Activated T-cell treated with anti-CD3 and anti-CD28 coated beads for 48 hours (primary cell): ENCODE data around the gene THSD1.
"Not testable (repeated sequence)": the region's sequence is repeated elsewhere in the genome, so short reads cannot be mapped to it uniquely, and the experiment has no call there.

ENCODE experiments used
- DNase-seq: peaks from one replicate; pipeline ENCODE4 v3.0.0-alpha.2; 2020; ENCODE audit warnings: low read depth

The THSD1 gene

DNA sequence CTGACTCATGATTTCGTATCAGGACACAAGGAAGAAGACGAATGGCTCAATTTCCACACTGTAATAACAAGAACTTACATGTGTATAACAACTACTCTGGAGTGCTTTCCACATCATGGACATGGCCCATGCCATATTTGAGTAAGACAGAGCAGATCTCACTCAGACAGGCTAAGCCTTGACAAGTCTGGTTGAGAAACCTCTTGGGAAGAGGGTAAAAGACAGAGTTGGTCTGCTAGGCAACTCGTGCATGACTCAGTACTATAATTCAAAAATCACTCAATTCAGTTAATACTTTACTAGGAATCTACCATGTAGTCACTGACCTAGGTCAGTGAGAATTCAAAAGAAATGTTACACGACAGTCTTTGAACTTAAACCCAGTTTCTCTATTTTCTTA lies 5.7 kb upstream of the THSD1 start:
- DNase-seq, result no peak

DNA sequence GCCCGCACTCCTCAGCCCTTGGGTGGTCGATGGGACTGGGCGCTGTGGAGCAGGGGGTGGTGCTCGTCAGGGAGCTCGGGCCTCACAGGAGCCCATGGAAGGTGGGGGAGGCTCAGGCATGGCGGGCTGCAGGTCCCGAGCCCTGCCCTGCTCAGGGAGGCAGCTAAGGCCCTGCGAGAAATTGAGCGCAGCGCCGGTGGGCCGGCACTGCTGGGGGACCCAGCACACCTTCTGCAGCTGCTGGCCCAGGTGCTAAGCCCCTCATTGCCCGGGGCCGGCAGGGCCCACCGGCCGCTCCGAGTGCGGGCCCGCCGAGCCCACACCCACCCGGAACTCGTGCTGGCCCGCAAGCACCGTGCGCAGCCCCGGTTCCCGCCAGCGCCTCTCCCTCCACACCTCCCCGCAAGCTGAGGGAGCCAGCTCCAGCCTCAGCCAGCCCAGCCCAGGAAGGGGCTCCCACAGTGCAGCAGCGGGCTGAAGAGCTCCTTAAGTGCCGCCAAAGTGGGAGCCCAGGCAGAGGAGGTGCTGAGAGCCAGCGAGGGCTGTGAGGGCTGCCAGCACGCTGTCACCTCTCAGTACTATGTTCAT lies 2.2 kb upstream of the THSD1 start:
- DNase-seq, result not testable (repeated sequence)

DNA sequence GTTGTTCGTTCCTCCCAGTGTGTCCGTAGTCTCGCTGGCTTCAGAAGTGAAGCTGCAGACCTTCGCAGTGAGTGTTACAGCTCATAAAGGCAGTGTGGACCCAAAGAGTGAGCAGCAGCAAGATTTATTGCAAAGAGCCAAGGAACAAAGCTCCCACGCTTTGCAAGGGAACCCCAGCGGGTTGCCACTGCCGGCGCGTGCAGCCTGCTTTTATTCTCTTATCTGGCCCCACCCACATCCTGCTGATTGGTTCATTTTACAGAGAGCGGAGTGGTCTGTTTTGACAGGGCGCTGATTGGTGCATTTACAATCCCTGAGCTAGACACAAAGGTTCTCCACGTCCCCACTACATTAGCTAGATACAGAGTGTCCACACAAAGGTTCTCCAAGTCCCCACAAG lies 1.5 kb upstream of the THSD1 start:
- DNase-seq, result not testable (repeated sequence)

DNA sequence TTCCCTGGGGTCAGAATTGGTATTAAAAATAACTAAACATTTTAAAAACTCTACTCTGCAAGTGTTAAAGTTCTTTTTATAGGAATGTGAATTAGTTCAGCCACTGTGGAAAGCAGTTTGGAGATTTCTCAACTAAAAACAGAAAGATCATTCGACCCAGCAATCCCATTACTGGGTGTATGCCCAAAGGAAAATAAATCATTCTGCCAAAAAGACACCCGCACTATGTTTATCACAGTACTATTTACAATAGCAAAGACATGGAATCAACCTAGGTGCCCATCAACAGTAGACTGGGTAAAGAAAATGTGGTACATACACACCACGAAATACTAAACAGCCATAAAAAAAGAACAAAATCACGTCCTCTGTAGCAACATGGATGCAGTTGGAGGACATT lies 657 bp upstream of the THSD1 start:
- DNase-seq, result no peak

DNA sequence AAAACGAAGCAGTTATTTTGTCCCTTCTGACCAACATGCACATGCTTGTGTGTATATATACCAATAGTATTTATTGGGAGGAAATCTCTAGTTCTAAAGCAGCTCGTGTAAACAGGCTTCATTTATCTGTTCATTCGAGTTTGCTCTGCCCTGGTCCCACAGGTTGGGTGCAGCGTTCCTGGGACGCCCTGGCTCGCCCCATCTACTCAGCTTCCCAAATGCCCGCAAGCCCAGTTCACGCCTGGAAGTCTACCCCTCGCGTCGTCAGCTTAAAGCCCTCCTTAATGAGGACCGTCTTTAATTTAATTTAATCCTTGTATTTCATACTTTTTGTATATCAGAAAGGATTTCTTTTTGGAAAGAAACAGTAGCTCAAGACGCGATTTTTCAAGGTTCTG lies 604 bp downstream of the THSD1 start:
- DNase-seq, result no peak

DNA sequence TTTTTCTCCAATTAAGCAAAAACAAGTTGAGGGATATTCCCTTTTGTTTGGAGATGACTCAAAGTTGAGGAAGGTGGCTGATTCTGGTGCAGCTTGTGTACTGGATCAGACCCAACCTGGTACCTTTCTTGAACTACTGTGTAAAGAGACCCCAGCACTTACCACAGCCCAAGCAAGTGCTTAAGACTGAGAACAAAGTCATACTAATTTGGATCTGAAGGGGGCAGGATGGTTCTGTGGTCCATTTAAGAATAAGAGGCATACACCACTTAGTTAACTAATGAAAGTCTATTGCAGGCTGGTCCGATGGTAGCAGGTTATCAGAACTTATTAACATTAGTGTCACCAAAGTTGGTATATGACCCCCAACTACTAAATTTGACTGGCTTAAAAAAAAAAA lies 6.3 kb downstream of the THSD1 start:
- no peak for DNase-seq

DNA sequence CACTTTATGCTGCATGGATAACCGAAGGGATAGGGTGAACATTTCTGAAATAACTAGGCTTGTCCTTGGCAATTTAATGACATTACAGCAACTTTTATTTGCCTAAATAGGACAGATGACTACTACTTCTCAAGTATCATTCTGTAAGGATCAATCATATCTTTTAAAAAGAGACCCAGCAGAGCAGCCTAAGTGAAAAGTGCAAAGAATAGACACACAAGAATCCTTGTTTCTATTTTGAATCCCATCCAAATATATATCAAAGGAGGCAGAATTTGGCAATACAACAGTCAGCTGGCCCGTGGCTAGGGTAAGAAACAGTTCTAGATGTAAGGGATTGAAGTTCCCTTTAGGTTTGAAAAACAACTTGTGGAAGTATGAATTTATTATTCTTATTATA lies 6.9 kb downstream of the THSD1 start:
- DNase-seq, result no peak

DNA sequence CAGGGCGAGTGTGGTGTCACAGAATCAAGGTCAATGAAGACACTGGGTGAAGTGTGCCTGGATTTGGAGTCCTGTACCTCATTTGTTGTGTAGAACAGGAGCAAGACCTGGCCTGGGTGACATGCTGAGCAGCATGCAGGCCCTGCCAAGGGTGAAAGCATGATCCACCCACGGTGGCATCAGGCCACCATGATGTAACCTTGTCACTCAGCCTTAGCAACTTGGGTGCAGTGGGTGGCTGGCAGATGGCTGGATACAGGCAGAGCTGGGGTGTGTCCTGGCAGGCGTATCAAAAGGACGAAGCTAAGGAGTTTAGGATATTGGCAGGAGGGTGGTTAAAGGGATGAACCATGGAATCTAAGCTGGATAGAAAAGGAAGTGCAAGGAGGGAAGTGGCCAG lies 10.3 kb downstream of the THSD1 start:
- DNase-seq, result no peak

DNA sequence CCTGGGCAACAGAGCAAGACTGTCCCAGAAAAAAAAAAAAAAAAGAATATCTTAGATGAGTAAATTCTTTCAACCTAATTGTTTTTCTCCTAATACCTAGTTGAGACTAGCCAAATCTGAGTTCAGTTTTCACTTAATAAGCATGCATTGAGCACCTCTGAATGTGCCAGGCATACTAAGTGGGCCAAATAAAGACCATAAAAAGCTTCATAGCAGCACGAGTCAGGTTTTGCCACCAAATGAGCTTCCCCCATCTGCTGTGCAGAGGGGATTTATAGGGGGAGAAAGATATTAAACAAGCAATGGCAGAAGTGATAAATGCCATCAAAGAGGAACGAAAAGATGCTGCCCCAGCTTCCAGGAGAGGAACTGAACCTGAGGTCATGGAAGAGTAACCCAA lies 11.4 kb downstream of the THSD1 start:
- no peak for DNase-seq

DNA sequence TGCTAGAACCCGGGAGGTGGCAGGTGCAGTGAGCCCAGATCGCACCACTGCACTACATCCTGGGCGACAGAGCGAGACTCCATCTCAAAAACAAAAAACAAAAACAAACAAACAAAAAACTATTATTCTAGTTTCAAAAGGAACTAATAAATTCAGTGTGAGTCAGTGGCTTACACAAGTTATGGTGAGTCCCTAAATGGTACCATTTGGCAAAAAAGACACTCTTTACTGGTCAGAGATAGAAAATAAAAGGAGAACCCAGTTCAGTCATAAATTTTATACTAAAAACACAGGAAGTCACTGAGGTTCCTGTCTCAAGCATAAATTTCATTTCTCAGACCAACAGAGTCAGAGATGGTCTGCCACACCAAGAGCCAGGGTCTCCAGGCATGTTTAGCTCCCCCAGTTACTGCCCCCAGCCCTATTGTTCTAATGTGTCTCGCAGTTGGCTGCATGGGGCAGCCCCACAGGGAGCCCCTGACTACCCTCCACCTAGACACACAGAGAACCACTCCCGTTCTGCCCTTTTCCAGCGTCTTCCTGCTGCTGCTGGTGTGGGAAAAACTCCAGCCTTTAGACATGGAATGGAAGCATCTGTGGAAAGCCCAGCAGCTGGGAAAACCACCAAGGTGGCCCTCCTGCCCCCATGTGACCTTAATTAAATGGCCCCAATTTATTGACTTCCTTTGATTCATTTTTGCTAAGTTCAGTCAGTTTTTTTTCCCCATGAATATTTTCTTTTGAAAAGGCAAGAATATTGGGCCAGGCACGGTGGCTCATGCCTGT lies 12.2 kb downstream of the THSD1 start:
- no peak for DNase-seq

DNA sequence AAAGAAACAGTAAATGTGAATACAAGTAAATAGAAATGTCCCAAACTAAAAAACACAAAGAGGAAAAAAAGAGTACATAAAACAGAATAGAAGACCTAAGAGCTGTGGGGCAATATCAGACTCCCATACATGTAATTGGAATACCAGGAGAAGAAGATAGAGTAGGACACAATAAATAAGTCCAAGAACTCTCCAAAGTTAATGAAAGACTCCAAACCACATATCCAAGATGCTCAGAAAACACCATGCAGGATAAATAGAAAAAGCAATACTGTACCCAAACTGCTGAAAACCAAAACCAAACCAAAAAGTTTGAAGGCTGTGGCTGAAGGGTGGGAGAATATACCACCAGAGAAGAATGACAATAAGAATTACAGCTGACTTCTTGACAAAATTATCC lies 18.3 kb downstream of the THSD1 start:
- no peak for DNase-seq

DNA sequence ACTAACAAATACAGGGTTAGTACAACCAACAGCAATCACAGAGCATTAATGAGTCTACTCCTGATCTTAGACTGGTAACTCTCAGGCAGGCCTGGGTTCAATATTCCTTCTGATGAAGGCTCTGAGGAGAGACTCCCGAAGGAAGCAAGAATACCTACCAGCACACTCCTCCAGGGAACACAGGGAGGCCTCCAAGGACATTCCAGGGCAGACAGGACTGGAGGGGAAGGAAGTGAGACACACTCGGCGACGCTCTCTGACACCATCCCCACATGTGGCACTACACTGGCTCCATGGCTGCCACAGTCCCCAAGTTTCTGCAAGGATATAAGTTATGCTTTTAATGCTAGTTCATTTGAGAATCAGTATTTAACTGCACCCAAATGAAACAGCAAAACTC lies 20.1 kb downstream of the THSD1 start:
- DNase-seq, result no peak

DNA sequence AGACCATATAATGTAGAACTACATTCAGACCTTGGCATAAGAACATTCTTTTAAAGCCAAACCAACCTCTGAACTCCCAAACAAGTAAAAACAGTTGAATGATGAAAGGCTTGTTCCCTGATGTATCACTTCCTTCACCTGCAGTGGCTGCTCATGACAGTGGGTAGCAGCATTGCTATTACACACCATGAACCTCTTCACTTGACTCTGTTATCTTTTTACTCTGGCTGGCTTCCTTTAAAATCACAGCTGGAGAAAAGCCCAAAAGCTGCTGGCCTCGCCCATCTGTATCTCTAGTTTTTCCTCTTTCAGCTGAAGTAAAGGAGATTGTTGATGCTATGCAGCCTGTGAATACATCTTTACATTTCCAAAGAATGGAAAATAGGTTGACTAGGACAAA lies 22.6 kb downstream of the THSD1 start:
- DNase-seq, result no peak

DNA sequence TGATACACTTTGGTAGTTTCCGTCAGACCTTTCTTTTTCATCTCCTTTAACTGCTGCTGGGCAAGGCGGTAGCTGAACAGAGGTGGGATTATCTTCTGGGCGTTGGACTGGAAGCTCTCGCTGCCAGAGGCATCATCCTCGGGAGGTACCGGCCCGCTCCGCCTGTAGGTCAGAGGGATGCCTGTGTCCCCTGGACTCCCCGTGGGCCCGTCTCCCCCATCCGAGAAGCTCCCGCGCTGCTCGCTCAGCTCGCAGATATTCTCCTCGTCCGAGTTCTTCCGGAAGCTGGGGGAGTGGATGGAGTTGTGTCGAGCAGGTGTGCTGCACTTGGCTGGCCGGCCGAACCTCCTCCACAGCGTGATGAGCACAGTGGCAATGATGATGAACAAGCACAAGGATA lies 27.7 kb downstream of the THSD1 start:
- DNase-seq, result no peak

DNA sequence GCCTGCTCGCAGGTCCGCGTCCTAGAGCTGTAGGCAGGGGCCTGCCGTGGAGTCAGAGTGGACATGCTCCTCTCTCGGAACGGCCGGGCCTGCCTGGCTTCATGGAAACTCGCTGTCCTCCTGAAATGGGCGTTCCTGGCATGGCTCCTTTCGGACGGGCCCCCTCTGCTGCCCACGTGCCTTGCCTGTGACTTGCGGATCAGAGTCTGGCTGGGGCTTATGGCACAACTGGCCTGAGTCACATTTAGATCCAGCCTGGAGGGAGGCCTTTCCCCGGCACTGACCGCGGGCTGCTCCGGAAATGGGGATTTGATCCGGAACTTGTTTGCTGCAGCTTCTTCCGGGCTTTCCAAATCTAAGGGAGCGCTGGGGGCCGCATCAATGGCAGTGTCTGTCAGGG lies 28.1 kb downstream of the THSD1 start:
- DNase-seq, result no peak

DNA sequence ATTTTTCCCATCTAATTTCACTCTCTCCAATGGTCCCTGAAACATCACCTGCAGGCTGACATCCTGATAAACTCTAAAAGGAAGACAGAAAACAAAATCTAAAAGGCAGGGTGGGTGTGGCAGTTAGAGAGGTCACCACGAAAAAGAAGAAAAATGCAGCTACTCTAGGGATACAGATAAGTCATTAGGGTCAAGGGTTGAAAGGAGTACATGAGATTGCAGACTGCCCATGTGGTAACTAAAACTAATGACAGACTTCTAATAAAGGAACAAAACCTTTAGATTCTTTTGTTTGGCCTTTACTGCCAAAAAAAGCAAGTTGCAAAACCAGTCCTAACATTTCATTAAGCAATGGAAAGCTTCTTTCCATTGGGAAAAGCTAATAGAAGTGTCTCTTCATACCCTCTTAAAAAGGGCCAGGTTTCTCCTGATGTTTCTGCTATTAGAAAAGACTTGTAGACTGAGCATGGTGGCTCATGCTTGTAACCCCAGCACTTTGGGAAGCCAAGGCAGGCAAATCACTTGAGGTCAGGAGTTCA lies 31.0 kb downstream of the THSD1 start:
- DNase-seq, result no peak

DNA sequence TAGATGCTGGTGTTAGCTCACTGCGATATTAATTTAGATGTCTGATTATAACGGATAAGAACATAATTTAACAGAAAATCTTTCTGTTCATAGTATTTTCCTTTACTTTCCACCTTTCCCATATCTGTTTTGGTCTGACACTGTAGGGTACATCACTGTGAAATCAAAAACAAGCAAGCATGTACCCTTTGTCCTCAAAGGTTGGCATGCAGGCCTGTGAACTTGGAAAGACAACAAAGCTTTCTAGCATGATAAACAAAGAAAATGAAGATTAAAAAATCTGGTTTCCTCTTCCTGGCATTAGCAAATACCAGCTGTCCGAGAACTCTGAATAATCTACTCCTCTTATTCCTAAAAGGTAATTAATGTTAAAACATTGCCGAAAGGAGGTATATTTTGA lies 31.6 kb downstream of the THSD1 start:
- DNase-seq, result no peak

DNA sequence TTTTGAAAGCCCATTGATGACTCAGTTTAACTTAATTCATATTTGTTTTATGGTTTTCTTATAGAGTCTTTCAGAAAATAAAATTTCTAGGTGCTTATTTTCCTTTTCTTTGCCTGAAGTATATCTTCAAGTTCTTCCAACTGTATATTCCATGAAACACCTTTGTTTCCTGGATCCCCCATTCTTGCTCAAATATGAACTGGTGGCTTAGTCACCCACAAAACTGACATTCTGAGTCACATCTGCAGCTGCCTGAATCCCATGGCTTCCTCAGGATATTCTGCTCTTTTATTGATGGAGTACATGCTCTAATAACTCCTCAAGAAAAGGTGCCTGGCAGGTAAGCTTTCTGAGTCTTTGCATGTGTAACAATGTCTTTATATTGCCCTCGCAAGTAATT lies 32.7 kb downstream of the THSD1 start:
- not testable (repeated sequence) for DNase-seq

DNA sequence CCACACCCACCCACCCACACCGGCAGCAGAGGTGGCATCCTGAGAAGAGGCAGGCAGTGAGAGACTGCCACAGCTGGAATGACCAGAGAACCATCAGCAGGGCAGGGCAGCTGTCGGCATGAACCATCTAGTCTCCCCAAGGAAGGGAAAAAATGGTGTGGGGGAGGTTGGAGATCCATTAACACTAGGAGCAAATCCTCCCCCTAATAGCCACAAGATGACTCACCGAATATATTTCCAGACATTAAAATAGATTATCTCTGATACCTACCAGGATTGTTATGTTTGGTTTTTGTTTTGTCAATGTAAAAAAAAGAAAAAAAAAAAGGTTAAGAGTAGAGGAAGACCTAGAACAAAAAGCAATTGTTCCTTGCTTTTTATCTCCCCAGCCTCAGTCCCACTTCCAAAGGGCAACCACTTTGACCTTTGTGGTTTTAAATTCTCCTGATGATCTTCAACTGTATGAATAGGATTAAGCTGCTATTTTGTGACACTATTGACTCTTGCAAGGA lies 34.2 kb downstream of the THSD1 start:
- DNase-seq, result no peak

DNA sequence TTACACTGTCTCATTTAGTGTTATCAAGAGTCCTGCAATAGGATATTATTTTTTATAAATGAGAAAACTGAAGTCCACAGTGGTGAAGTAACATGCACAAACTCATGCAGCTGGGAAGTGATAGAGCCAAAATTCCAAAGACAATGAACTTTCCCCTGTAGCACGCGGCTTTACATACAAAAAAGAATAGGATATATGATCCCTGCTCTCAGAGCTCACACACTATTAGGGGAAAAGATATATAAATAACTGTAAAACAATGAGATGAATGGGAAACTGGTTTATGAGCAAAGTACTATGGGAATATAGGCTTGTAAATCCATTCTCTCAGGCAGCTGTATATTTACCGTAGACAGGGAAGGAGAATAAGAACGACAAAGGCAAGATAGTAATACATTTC lies 39.7 kb downstream of the THSD1 start:
- no peak for DNase-seq

DNA sequence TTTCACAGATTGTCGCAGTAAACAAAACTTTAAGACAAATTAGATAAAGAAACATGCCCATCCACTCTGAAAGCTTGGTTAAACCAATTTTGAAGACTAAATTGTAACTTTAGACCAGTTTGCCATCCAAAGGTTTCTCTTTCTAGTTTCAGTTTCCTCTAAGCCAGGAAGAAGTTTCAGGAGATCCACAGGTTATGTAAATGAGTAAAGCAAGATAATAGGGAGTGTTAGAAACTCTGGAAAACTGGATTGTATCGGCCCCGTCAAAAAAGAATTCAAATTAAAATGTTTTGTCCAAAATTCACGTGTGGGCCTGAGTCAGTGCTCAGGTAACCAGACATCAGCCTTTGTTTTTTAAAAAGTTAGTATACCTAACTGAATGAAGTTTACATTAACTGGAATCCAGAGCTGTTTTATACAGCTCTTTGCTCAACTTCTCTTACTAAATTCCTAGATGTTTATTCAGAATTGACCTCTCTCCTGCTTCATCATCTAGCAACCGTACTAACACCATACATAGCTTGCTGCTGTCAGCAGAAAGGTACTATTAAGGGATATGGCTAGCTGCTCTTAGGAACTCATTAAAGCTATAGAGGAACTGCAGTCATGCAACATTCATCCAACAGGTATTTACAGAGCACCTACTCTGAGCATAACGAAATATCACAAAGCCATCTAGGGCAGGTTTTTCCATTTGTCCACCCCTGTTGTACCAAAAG lies 43.6 kb downstream of the THSD1 start:
- DNase-seq, result not testable (repeated sequence)

DNA sequence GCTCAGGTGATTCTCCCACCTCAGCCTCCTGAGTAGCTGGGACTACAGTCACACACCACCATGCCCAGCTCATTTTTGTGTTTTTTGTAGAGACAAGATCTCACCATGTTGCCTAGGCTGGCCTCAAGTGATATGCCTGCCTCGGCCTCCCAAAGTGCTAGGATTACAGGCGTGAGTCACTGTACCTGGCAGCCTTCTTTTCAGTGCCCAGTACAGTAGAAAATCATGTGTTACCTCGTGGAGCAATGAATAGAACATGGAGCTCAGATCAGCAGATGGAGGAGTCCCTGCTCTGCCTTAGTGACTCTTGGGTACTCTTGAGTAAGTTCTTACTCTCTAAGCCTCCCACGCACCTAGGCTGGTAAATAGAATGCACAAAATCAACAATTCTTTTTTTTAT lies 44.7 kb downstream of the THSD1 start:
- no peak for DNase-seq

DNA sequence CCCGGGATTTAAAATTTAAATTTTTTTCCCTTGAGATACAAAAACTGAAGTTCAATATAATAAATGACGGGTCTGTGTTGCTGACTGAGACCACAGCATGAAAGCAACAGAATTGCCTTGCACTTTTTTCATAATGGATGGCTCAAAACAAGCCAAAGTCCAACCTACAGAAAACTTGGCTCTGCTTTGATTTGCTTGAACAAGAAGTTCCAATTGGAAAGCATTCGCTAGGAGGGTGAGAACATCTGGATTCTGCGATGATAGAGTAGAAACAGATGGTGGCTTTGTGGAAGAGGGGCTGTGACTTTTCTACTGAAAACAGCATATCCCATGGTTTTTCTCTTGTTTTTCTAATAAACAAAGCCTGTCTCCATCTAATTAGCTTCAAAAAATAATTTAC lies 46.4 kb downstream of the THSD1 start:
- no peak for DNase-seq
